GM19395 (cell line): ENCODE results near the gene STIM2.
"Not testable (repeated sequence)": the region's sequence is repeated elsewhere in the genome, so short reads cannot be mapped to it uniquely, and the experiment has no call there.

ENCODE experiments used
- ATAC-seq: cut with Tn5 transposase; IDR thresholded peaks from one replicate; pipeline ENCODE4 v1.9.1; 2021; ENCODE audit warnings: mild to moderate bottlenecking, moderate library complexity; ENCODE audit not compliant: unreplicated experiment

STIM2 gene

GRCh38 chr4:26947318-26947717 lies 86.7 kb downstream of the STIM2 start:
- ATAC-seq = no peak

- ATAC-seq = no peak
These were observed 89.8 kb downstream of the STIM2 start for GRCh38 chr4:26950446-26950845.

- no peak for ATAC-seq
These were observed 92.2 kb downstream of the STIM2 start for GRCh38 chr4:26952891-26953290.

- ATAC-seq = no peak
These were observed 92.7 kb downstream of the STIM2 start for GRCh38 chr4:26953366-26953765.

GRCh38 chr4:26953770-26954423 lies 93.3 kb downstream of the STIM2 start:
- ATAC-seq = no peak

- ATAC-seq = no peak
These were observed 94.6 kb downstream of the STIM2 start for GRCh38 chr4:26955241-26955640.

GRCh38 chr4:26958925-26959653 lies 98.4 kb downstream of the STIM2 start:
- peak; percentile 53 for ATAC-seq

- ATAC-seq = no peak
These were observed 99.0 kb downstream of the STIM2 start for GRCh38 chr4:26959654-26960047.

- no peak for ATAC-seq
These were observed 102.1 kb downstream of the STIM2 start for GRCh38 chr4:26962720-26963119.

GRCh38 chr4:26964512-26964911 lies 103.9 kb downstream of the STIM2 start:
- no peak for ATAC-seq

GRCh38 chr4:26964994-26965393 lies 104.4 kb downstream of the STIM2 start:
- ATAC-seq = no peak

- not testable (repeated sequence) for ATAC-seq
These were observed 115.0 kb downstream of the STIM2 start for GRCh38 chr4:26975464-26976181.

GRCh38 chr4:26978387-26979053 lies 117.9 kb downstream of the STIM2 start:
- ATAC-seq = no peak

GRCh38 chr4:26984896-26985295 lies 124.3 kb downstream of the STIM2 start:
- no peak for ATAC-seq

- ATAC-seq = peak; percentile 86
These were observed 125.2 kb downstream of the STIM2 start for GRCh38 chr4:26985873-26986272.

- ATAC-seq = no peak
These were observed 126.5 kb downstream of the STIM2 start for GRCh38 chr4:26987191-26987590.

- ATAC-seq = no peak
These were observed 130.4 kb downstream of the STIM2 start for GRCh38 chr4:26991057-26991456.

- ATAC-seq = peak; percentile 97
These were observed 132.2 kb downstream of the STIM2 start for GRCh38 chr4:26992657-26993361.

GRCh38 chr4:26993539-26993938 lies 132.9 kb downstream of the STIM2 start:
- ATAC-seq = no peak

- no peak for ATAC-seq
These were observed 133.3 kb downstream of the STIM2 start for GRCh38 chr4:26993967-26994366.

- no peak for ATAC-seq
These were observed 134.7 kb downstream of the STIM2 start for GRCh38 chr4:26995316-26995715.
